HepG2 (cell line): ENCODE data around the gene LRP1B. TPM values are rescaled to one million over a fixed set of nuclear protein-coding genes. Genes with fewer than 3 reads are reported as not detected.

ENCODE experiments used
- ATAC-seq: fragments of 200-7000 bp; cut with Tn5 transposase; 3 replicates; pipeline ENCODE4 v1.9.1; 2020; ENCODE audit warnings: mild to moderate bottlenecking, moderate library complexity
- BruUV-seq: library from RNA; stranded (reverse); fragments of 400-500 nt; replicated peaks from 2 replicates; lab custom pipeline; 2021; lab: Mats Ljungman, UMichigan
- CTCF ChIA-PET: fragments of 300-600 bp; formaldehyde crosslinking; extraction: SDS; loops from one replicate; lab custom pipeline; 2021; ENCODE audit warnings: low total read pairs, inconsistent platforms, low intra/inter-chr PET ratio; lab: Yijun Ruan, JAX
- POLR2A ChIA-PET: fragments of 350-600 bp; sonication (Branson Sonifier 250); formaldehyde crosslinking; loops from one replicate; lab custom pipeline; 2020; ENCODE audit warnings: antibody characterized with exemption, inconsistent platforms; lab: Yijun Ruan, JAX
- DNase-seq: peaks from one replicate; pipeline ENCODE4 v3.0.0-alpha.2; 2015; ENCODE audit warnings: low spot score
- FAIRE-seq: peaks from 3 replicates; lab custom pipeline; 2011; peaks lifted over from hg19 to GRCh38; lab: Jason Lieb, UNC
- H2AFZ ChIP-seq: one replicate; pipeline ENCODE4 v1.6.1; 2011; ENCODE audit warnings: low read length, inconsistent platforms
- H3K27ac ChIP-seq: fragments of 300-600 bp; 3 replicates; pipeline ENCODE4 v1.8.0; 2011; ENCODE audit warnings: mixed run types, mild to moderate bottlenecking, mixed read lengths, low read length, inconsistent platforms; ENCODE audit not compliant: insufficient read depth; ENCODE audit errors: extremely low read length
- H3K27me3 ChIP-seq, 2 experiments: fragments of 200-600 bp in 1 of 2; 2 replicates in 1 of 2; 3 replicates in 1 of 2; pipeline versions ENCODE4 v1.6.0 to v1.8.0; 2011; ENCODE audit warnings: low read length in 2 of 2, mild to moderate bottlenecking in 2 of 2, moderate library complexity in 2 of 2, inconsistent platforms in 1 of 2; ENCODE audit not compliant: insufficient read depth in 2 of 2, control insufficient read depth in 1 of 2
- H3K36me3 ChIP-seq, 2 experiments: fragments of 200-600 bp in 1 of 2; replicated peaks in 1 of 2; 2 replicates in 1 of 2; 3 replicates in 1 of 2; pipeline versions ENCODE4 v1.5.1 to v1.8.0; 2011; ENCODE audit warnings: low read length in 2 of 2, inconsistent platforms in 1 of 2; ENCODE audit not compliant: insufficient read depth in 2 of 2, control insufficient read depth in 1 of 2
- H3K4me1 ChIP-seq: 2 replicates; pipeline ENCODE4 v1.5.1; 2012; ENCODE audit warnings: low read length, inconsistent platforms; ENCODE audit not compliant: insufficient read depth
- H3K4me2 ChIP-seq: 2 replicates; pipeline ENCODE4 v1.6.0; 2011; ENCODE audit warnings: low read depth, low read length, inconsistent platforms
- H3K4me3 ChIP-seq, 3 experiments: fragments of 200-600 bp in 1 of 3; sonication (generic), shearing (Covaris generic) in 1 of 3; replicated peaks in 1 of 3; 2 replicates each; pipeline ENCODE4 v1.5.1; 2011 to 2016; ENCODE audit warnings: low read length in 3 of 3, inconsistent platforms in 2 of 3, low read depth in 2 of 3, mild to moderate bottlenecking in 2 of 3, control low read depth in 1 of 3, mixed read lengths in 1 of 3; ENCODE audit not compliant: insufficient read depth in 1 of 3
- H3K79me2 ChIP-seq: one replicate; pipeline ENCODE4 v1.6.1; 2011; ENCODE audit warnings: low read length, inconsistent platforms; ENCODE audit not compliant: insufficient read depth
- H3K9ac ChIP-seq: 2 replicates; pipeline ENCODE4 v1.6.0; 2011; ENCODE audit warnings: mild to moderate bottlenecking, low read depth, low read length, inconsistent platforms; ENCODE audit not compliant: insufficient read depth
- H3K9me3 ChIP-seq: 2 replicates; pipeline ENCODE4 v1.5.1; 2012; ENCODE audit warnings: mild to moderate bottlenecking, low read length
- H4K20me1 ChIP-seq: 2 replicates; pipeline ENCODE4 v1.6.0; 2011; ENCODE audit warnings: inconsistent platforms, mild to moderate bottlenecking, low read length, moderate library complexity; ENCODE audit not compliant: insufficient read depth
- ATF7 ChIP-seq, 2 experiments: fragments of 450-650 bp in 1 of 2; sonication (generic) in 1 of 2; formaldehyde crosslinking in 1 of 2; IDR thresholded peaks; 2 replicates each; pipeline versions ENCODE4 v1.4.0 to v1.6.1; 2016 to 2020; ENCODE audit warnings: antibody characterized with exemption in 1 of 2, mild to moderate bottlenecking in 1 of 2, missing genetic modification reagents in 1 of 2
- FOXA3 ChIP-seq: IDR thresholded peaks from 2 replicates; pipeline ENCODE4 v1.6.1; 2016; ENCODE audit warnings: missing genetic modification reagents, missing compliant biosample characterization
- GABPB1 ChIP-seq: IDR thresholded peaks from 2 replicates; pipeline ENCODE4 v1.6.1; 2016; ENCODE audit warnings: mild to moderate bottlenecking, missing genetic modification reagents, moderate library complexity, missing compliant biosample characterization
- SETDB1 ChIP-seq: sonication (generic); formaldehyde crosslinking; IDR thresholded peaks from 2 replicates; pipeline ENCODE4 v1.5.1; 2020; ENCODE audit warnings: missing genetic modification reagents, mild to moderate bottlenecking, borderline replicate concordance
- ZHX1 ChIP-seq: sonication (generic); formaldehyde crosslinking; IDR thresholded peaks from 2 replicates; pipeline ENCODE4 v1.8.1; 2022; ENCODE audit warnings: low read depth, mild to moderate bottlenecking, missing genetic modification reagents
- ZNF160 ChIP-seq: sonication (generic); formaldehyde crosslinking; IDR thresholded peaks from 2 replicates; pipeline ENCODE4 v1.8.0; 2022; ENCODE audit warnings: mild to moderate bottlenecking, inconsistent platforms, missing genetic modification reagents
- ZNF276 ChIP-seq: sonication (generic); formaldehyde crosslinking; IDR thresholded peaks from 2 replicates; pipeline ENCODE4 v1.4.0; 2020; ENCODE audit warnings: mild to moderate bottlenecking, low read depth, missing genetic modification reagents
- ZNF30 ChIP-seq: sonication (generic); formaldehyde crosslinking; IDR thresholded peaks from 2 replicates; pipeline ENCODE4 v1.5.0; 2020; ENCODE audit warnings: mild to moderate bottlenecking, missing genetic modification reagents
- ZNF747 ChIP-seq: sonication (generic); formaldehyde crosslinking; IDR thresholded peaks from 2 replicates; pipeline ENCODE4 v1.8.1; 2023; ENCODE audit warnings: missing genetic modification reagents, mild to moderate bottlenecking, borderline replicate concordance
- WGBS: methylation state at CpG from one replicate; pipeline ENCODE4 v1.1.6; 2017; ENCODE audit warnings: low lambda C conversion rate; 5-methylcytosine and 5-hydroxymethylcytosine counted together
- in situ Hi-C: cut with HindIII; loops from 2 replicates; pipeline ENCODE4 v1.10.0; 2017; ENCODE audit warnings: low pct_unique_long_range_greater_than_20kb; ENCODE audit not compliant: extremely low pct_ligation_motif_present
- intact Hi-C: fragments of 100-400 bp; cut with micrococcal nuclease; formaldehyde crosslinking; loops from one replicate; pipeline ENCODE4 v1.10.0; 2022; ENCODE audit not compliant: unreplicated experiment
- polyA plus RNA-seq, 8 experiments: library from polyadenylated mRNA; depleted of rRNA in 3 of 8; stranded (reverse) in 7 of 8; unstranded in 1 of 8; fragments of >200 nt; fragmentation: Illumina TruSeq in 4 of 8; extraction: Trizol in 4 of 8; gene quantifications; 2 replicates each; pipeline versions ENCODE4 v1.2.1 to v1.2.3, GENCODE V29; 2011 to 2016; ENCODE audit warnings: low read depth in 4 of 8, missing spikeins in 1 of 8, mixed read lengths in 1 of 8; ENCODE audit not compliant: insufficient read depth in 1 of 8
- total RNA-seq, 5 experiments: library from RNA; depleted of rRNA; stranded (reverse); fragments of >200 nt; fragmentation: Illumina TruSeq; extraction: Trizol; gene quantifications; 2 replicates each; pipeline ENCODE4 v1.2.3, GENCODE V29; 2016; ENCODE audit warnings: low read depth in 1 of 5
- TF ChIP-seq, protein P1 (sequence below): sonication (generic); formaldehyde crosslinking; IDR thresholded peaks from 2 replicates; pipeline ENCODE4 v1.5.1; 2020; ENCODE audit warnings: mild to moderate bottlenecking, missing genetic modification reagents, moderate library complexity
- TF ChIP-seq, protein P2 (sequence below): sonication (generic); formaldehyde crosslinking; IDR thresholded peaks from 2 replicates; pipeline ENCODE4 v1.4.0; 2020; ENCODE audit warnings: mild to moderate bottlenecking, missing genetic modification reagents, borderline replicate concordance
- TF ChIP-seq, protein P3 (sequence below): fragments of 450-650 bp; IDR thresholded peaks from 2 replicates; pipeline ENCODE4 v1.6.1; 2016

The LRP1B gene
- total and polyA plus RNA-seq, 2 of the 13 experiments (the other 11 are each of a cell fraction or from before 2014, with no cell fraction given): 0.04 TPM; not detected in 1

GRCh38 chr2:140627885-140628284, 1502.9 kb downstream of the LRP1B start:
- H3K27ac ChIP-seq: no peak overlapping the region
- no TSS peak for BruUV-seq
- H2AFZ ChIP-seq: no peak overlapping the region
- in situ Hi-C loops (no loop called here), intact Hi-C loops (no loop called here)
- FAIRE-seq: no peak
- ChIA-PET CTCF (no interaction called here), POLR2A (no interaction called here)
- no peak for DNase-seq
- 42% methylated on average over 4 of the region's 4 CpGs for WGBS
- H3K4me1 ChIP-seq: no peaks in the 10 kb centered on the region
- H3K27me3 ChIP-seq: no peaks in the 10 kb centered on the region
- H3K4me3 ChIP-seq: no peak overlapping the region
- no peaks in the 10 kb centered on the region for H3K9me3 ChIP-seq
- no peak overlapping the region for H3K4me2 ChIP-seq
- H3K36me3 ChIP-seq: no peaks in the 10 kb centered on the region
- ATAC-seq: no peak
- no peaks in the 10 kb centered on the region for H3K79me2 ChIP-seq
- H3K9ac ChIP-seq: no peak overlapping the region
- H4K20me1 ChIP-seq: no peaks in the 10 kb centered on the region
- TF ChIP-seq ZNF160 (CRISPR knock-in tag) (no peak), FOXA3 (CRISPR knock-in tag) (no peak), GABPB1 (CRISPR knock-in tag) (no peak), ZNF747 (CRISPR knock-in tag) (no peak), ZHX1 (CRISPR knock-in tag) (no peak), ZNF276 (CRISPR knock-in tag) (no peak), ZNF30 (CRISPR knock-in tag) (no peak), ATF7 (IDR thresholded peaks at IDR 0.05) (no peak), ATF7 (CRISPR knock-in tag; IDR thresholded peaks at IDR 0.05) (no peak), SETDB1 (no peak)
- TF ChIP-seq, protein P1, sequence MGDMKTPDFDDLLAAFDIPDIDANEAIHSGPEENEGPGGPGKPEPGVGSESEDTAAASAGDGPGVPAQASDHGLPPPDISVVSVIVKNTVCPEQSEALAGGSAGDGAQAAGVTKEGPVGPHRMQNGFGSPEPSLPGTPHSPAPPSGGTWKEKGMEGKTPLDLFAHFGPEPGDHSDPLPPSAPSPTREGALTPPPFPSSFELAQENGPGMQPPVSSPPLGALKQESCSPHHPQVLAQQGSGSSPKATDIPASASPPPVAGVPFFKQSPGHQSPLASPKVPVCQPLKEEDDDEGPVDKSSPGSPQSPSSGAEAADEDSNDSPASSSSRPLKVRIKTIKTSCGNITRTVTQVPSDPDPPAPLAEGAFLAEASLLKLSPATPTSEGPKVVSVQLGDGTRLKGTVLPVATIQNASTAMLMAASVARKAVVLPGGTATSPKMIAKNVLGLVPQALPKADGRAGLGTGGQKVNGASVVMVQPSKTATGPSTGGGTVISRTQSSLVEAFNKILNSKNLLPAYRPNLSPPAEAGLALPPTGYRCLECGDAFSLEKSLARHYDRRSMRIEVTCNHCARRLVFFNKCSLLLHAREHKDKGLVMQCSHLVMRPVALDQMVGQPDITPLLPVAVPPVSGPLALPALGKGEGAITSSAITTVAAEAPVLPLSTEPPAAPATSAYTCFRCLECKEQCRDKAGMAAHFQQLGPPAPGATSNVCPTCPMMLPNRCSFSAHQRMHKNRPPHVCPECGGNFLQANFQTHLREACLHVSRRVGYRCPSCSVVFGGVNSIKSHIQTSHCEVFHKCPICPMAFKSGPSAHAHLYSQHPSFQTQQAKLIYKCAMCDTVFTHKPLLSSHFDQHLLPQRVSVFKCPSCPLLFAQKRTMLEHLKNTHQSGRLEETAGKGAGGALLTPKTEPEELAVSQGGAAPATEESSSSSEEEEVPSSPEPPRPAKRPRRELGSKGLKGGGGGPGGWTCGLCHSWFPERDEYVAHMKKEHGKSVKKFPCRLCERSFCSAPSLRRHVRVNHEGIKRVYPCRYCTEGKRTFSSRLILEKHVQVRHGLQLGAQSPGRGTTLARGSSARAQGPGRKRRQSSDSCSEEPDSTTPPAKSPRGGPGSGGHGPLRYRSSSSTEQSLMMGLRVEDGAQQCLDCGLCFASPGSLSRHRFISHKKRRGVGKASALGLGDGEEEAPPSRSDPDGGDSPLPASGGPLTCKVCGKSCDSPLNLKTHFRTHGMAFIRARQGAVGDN: no peak
- TF ChIP-seq, protein P2, sequence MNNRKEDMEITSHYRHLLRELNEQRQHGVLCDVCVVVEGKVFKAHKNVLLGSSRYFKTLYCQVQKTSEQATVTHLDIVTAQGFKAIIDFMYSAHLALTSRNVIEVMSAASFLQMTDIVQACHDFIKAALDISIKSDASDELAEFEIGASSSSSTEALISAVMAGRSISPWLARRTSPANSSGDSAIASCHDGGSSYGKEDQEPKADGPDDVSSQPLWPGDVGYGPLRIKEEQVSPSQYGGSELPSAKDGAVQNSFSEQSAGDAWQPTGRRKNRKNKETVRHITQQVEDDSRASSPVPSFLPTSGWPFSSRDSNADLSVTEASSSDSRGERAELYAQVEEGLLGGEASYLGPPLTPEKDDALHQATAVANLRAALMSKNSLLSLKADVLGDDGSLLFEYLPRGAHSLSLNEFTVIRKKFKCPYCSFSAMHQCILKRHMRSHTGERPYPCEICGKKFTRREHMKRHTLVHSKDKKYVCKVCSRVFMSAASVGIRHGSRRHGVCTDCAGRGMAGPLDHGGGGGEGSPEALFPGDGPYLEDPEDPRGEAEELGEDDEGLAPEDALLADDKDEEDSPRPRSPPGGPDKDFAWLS (CRISPR knock-in tag): no peak
- TF ChIP-seq, protein P3, sequence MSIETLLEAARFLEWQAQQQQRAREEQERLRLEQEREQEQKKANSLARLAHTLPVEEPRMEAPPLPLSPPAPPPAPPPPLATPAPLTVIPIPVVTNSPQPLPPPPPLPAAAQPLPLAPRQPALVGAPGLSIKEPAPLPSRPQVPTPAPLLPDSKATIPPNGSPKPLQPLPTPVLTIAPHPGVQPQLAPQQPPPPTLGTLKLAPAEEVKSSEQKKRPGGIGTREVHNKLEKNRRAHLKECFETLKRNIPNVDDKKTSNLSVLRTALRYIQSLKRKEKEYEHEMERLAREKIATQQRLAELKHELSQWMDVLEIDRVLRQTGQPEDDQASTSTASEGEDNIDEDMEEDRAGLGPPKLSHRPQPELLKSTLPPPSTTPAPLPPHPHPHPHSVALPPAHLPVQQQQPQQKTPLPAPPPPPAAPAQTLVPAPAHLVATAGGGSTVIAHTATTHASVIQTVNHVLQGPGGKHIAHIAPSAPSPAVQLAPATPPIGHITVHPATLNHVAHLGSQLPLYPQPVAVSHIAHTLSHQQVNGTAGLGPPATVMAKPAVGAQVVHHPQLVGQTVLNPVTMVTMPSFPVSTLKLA: no peak
